GM12801 (cell line): ENCODE results near the gene GPR63.

Experiments used
- TF ChIP-seq, protein P1 (sequence below): IDR thresholded peaks from one replicate; pipeline ENCODE4 v1.5.1; 2011; ENCODE audit warnings: control low read depth; ENCODE audit not compliant: insufficient read length; ENCODE audit errors: extremely low read depth

Gene GPR63

DNA sequence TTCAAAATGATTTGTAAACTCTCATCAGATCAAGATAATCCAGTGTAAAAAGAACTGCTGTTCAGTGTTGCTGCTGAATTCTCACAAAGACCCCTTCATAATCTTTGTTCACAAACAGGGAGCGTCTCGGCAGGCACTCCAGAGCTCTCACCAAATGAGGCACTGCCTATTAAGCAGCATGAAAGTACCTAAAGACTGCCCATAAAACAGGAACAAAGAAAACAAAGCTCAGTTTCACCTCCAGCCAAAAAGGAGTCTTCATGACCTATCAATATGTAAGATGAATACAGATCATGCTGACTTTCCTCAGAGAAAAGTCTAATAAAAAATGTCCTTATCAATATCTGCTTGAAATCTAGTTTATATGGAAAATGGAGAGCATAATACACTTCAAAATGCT is 41.8 kb downstream of the GPR63 start:
- TF ChIP-seq, protein P1, sequence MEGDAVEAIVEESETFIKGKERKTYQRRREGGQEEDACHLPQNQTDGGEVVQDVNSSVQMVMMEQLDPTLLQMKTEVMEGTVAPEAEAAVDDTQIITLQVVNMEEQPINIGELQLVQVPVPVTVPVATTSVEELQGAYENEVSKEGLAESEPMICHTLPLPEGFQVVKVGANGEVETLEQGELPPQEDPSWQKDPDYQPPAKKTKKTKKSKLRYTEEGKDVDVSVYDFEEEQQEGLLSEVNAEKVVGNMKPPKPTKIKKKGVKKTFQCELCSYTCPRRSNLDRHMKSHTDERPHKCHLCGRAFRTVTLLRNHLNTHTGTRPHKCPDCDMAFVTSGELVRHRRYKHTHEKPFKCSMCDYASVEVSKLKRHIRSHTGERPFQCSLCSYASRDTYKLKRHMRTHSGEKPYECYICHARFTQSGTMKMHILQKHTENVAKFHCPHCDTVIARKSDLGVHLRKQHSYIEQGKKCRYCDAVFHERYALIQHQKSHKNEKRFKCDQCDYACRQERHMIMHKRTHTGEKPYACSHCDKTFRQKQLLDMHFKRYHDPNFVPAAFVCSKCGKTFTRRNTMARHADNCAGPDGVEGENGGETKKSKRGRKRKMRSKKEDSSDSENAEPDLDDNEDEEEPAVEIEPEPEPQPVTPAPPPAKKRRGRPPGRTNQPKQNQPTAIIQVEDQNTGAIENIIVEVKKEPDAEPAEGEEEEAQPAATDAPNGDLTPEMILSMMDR, result no peak

DNA sequence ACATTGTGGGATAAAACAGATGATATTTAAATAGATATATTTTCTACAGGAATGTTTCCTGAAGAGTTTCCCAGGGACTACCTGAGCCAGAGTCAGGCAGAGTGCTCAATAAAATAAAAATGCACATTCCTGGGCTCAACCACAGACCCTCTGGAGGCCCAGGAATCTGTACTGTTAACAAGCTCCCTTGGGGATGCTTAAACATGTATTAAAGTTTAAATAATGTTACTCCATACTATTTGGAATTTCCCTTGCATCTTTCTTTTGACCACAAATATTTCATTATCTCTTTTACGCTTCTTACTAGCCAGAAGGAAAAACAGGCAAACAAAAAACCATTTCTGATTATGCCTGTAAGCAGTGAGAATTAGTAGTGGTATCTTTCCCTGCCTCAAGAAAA is 42.3 kb downstream of the GPR63 start:
- TF ChIP-seq, protein P1, result no peak

DNA sequence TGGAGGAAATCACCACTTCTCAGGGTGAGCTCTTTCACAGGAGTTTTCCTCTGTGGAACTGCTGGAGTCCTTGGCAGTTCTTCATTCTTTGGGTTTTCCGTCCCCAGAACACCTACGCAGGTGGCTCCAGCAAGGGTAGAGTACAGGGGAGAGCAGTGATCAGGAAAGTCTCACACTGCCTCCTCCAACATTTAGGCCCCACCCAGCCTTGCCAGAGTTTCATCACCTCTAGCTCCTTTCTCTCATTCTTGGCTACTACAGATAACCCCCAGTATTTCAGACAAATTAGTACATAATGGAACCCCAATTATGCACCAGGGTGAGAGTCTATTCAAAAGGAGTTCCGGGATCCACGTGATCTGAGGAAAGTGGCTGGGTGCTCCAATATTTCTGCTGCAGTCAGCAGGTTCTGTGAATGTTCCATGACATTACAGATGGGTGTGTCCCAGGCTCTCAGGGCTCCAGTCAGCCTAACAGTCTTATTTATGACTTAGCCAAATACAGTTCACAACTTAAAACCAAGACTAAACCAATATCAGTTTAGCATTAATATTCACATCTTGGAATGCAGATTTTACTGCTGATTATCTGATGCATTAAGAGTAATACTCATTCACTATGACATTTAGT is 44.6 kb downstream of the GPR63 start:
- TF ChIP-seq, protein P1, result no peak

DNA sequence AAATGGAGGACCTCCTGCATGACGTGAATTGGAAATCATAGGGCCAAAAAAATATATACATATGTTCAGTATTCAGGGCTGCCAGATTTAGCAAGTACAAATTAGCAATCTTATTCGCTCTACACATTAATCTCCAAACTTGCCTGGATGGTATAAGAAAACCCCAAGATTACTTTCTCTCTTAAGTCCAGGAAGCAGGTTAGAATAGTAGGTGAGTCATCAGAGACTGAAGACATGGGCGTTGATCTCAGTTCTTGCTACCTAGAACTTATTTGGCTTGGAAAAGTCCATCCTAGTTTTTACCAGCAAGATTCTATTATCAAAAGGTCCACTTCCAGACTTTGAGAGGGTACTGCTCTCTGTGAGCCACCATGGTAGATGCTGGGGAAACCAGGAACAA is 47.4 kb downstream of the GPR63 start:
- TF ChIP-seq, protein P1, result no peak

DNA sequence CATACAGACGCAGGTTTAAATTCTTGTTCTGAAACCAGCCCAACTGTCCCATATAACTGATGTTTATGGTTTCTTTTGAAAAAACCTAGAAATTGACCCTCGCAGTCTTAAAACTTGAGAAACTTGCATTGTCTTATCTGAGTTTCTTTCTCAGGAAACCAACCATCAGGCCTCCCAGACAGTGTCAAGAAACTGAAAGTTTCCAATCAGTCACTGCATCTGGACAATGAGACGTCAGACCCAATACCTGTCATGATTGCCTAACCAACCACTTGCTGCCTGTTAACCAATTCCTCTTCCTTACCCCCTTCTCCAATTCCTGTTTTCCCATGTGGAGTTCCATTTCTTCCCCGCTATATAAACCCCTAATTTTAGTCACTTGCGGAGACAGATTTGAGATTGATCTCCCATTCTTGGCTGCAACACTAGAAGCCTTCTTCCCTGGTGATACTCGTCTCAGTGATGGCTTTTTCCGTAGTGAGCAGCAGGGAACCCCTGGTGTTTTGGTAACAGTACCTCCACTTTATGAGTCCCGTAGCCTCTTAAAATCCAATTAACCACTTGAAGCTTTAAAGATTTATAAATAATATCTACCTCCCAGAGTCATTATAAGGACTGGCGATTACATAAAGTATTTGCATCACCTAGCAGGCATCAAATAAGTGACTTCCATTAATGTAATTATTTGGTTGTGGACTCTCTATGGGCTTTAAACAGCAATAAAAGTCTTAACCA is 49.3 kb downstream of the GPR63 start:
- TF ChIP-seq, protein P1, result no peak

DNA sequence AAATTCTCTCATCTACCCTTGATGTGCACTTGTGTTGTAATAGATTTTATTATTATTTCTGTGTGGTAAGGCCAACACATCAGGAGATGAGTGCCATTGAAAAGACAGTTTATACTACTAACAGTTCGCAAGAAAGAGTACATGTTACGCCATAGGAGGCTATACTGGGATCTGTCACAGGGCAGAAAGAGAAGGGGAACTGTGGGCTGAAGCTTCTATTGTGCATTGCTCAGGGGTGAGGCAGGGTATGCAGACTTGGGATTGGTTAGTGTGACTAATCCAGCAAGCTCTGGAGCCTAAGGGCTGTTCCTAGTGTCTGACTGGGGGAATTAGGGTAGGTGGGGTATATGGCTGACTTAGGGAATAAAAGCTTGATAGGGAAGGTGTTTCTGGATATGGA is 50.9 kb downstream of the GPR63 start:
- TF ChIP-seq, protein P1, result no peak

DNA sequence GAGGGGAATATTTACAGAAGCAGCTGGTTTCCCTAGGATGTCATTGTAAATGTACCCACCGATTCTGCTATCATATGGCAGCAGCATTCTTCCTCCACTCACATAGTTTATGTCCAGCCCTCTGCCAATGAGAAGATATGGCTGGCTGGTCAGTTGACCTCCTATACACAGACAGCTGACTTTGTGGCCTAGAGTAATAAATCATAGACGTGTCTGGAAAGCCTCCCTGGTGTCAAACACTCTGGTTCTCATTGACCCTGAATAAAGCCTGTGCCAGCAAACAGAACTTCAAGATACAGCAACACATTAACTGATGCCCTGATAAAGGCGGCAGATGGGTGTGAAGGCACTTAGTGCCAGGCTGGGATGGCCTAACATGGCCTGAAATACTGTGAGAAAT is 52.6 kb downstream of the GPR63 start:
- TF ChIP-seq, protein P1, result no peak
